Astrocyte of the spinal cord (primary cell): ENCODE results near the gene PRR23C.
A peak's percentile ranks its signal among the peaks of the same experiment; 100 is the strongest.

Experiments
- DNase-seq: peaks from one replicate; pipeline ENCODE4 v3.0.0; 2011; ENCODE audit warnings: low read depth, low spot score
- H3K4me3 ChIP-seq: 2 replicates; pipeline ENCODE4 v1.5.1; 2011; ENCODE audit warnings: low read depth, mild to moderate bottlenecking, low read length, moderate library complexity
- in situ Hi-C: cut with HindIII; loops from 2 replicates; pipeline ENCODE4 v1.10.0; 2017; ENCODE audit warnings: low sequenced_read_pairs
- TF ChIP-seq, protein P1 (sequence below): IDR thresholded peaks from 2 replicates; pipeline ENCODE4 v1.5.1; 2012; ENCODE audit warnings: low read depth, mild to moderate bottlenecking, low read length, inconsistent platforms

Gene PRR23C

DNA sequence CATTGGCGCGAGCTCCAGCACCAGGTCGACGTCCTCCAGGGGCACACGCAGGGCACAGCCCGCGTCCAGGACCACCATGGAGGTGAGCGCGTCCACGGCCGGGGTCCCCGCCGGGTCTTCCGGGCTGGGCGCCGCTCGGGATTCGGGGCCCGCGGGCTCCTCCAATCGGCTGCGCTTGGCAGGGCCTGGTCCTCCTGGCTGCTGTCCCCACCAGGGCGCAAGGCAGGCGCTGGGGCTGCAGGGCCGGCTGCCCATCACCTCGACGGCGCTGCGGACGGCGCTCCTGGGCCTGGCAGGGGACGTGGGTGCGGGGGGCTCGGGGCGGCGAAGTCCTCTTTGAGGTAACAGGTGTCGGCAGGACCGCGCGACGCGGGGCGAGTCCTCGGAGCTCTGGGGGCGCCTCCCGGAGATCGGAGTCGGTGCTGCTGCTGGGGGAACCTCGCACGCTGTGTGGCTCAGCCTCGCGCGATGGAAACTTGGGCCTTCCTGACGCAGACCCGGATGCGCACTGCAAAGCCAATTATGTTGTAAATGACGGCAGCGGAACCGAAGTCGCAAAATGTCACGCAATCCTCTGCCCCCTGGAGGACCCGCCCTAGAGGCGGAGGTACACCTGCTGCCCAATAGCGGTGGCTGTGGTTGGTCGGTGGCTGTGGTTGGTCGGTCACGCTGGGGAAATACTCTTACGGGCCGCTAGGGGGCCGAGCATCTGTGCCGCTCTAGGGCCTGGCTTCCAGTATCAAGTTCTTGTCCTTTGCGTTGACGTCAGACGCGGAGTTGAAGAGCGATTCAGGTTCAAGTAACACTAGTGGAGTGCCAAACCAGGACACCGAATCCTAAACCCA lies at the start of gene PRR23C:
Gene PRR23C (minus strand): TSS at position 527 of the 845 bp plus-strand sequence. CDS start 272 bp downstream, at position 255.
- TF ChIP-seq, protein P1, sequence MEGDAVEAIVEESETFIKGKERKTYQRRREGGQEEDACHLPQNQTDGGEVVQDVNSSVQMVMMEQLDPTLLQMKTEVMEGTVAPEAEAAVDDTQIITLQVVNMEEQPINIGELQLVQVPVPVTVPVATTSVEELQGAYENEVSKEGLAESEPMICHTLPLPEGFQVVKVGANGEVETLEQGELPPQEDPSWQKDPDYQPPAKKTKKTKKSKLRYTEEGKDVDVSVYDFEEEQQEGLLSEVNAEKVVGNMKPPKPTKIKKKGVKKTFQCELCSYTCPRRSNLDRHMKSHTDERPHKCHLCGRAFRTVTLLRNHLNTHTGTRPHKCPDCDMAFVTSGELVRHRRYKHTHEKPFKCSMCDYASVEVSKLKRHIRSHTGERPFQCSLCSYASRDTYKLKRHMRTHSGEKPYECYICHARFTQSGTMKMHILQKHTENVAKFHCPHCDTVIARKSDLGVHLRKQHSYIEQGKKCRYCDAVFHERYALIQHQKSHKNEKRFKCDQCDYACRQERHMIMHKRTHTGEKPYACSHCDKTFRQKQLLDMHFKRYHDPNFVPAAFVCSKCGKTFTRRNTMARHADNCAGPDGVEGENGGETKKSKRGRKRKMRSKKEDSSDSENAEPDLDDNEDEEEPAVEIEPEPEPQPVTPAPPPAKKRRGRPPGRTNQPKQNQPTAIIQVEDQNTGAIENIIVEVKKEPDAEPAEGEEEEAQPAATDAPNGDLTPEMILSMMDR, result peak; percentile 9
- in situ Hi-C loops, result no loop called here
- DNase-seq, result no peak
- H3K4me3 ChIP-seq, result no peak within 1 kb of the TSS

DNA sequence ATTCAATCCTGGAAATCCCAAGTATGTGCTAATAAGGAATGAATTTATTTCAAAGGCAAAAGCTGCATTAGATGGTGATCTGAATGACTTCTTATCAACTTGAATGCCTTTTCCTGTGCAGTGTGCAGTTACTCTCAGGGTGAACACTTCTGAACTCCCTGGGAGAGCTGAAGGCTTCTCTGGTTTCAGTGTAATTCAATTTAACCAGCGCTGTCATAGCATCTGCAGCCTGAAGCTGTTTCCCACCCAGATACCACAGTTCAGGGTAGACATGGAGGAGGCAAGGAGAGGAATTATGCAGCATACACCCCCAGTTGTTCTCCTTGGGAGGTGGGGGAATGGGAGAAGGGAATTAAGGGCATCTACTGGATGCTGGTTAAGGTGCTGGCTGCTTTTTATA lies 49.1 kb upstream of the PRR23C start:
- no peak for DNase-seq
- in situ Hi-C loops, result no loop called here
- TF ChIP-seq, protein P1, result no peak
- H3K4me3 ChIP-seq, result no peak overlapping the region

DNA sequence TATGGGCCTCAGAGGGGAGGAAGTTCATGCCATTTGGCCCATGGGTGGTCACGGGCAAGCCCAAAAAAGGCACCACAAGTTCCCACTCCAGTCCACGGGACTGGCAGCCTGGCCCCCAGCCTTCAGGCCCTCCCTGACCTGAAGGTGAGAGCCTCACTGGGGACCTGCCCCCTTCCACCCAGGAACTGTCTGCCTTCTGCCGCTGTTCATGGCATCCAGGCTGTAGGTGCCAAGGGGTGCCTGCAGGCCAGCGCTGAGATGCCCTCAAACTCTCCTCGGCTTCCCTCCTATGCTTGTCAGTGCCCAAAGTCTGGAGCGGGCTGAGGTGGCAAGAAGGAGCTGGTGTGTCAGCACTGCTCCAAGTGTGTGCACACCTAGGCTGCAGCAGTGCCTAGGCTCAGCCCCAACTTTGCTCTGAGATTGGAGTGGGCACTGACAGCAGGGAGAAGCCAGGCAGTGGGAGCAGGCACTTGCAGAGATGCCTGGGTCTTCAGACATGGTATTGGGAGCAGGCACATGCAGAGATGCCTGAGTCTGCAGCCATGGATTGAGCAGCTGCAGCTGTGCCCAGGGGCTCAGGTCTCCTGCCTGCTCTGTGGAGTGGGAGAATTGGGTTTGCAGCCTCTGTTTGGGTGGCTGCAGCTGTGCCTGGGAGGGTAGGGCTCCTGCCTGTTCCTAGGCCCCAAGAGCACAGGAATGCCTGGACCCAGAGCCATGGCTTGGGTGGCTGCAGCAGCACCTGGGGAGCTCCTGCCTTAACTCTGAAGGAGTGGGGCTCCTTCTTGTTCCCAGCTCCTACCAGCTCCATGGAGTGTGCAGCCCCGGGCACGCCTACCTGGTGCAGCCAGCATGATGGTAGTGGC lies 44.0 kb upstream of the PRR23C start:
- TF ChIP-seq, protein P1, result no peak
- no peak overlapping the region for H3K4me3 ChIP-seq
- no peak for DNase-seq
- in situ Hi-C loops, result no loop called here

DNA sequence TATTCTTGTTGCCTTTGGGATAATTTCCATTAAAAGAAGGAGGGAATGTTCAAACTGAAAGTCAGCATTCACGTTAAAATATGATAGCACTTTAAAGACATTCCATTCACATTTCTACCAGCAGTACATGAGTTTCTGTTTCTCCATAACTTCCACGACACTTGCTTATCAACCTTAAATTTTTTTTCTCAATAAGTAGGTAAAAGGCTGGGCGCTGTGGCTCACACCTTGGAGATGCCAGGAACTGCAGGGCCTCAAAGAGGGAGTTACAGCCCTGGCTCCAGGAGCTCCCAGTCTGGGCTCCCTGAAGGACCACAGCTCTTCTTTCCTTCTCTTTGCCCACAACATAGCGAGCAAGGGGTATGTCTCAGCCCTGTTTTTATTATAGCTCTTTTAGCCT lies 42.9 kb upstream of the PRR23C start:
- DNase-seq, result no peak

DNA sequence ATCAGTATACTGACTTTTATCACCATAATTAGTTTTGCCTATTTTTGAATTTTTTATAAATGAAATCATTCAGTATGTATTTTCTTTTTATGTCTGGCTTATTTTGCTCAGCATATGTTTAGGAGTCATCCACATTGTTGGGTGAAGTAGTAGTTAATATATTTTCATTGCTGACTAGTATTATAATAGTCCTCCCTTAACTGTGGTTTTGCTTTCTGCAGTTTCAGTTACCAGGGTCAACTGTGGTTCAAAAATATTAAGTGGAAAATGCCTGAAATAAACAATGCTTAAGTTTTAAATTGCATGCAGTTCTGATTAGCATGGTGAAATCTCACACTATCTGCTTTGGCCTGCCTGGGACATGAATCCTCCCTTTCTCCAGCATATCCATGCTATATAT lies 39.5 kb upstream of the PRR23C start:
- TF ChIP-seq, protein P1, result no peak
- DNase-seq, result no peak
- in situ Hi-C loops, result no loop called here
- H3K4me3 ChIP-seq, result no peak overlapping the region

More for the DNA sequence above, 42.9 kb upstream of the PRR23C start:
- no peak overlapping the region for H3K4me3 ChIP-seq
- TF ChIP-seq, protein P1, result no peak
- in situ Hi-C loops, result no loop called here

DNA sequence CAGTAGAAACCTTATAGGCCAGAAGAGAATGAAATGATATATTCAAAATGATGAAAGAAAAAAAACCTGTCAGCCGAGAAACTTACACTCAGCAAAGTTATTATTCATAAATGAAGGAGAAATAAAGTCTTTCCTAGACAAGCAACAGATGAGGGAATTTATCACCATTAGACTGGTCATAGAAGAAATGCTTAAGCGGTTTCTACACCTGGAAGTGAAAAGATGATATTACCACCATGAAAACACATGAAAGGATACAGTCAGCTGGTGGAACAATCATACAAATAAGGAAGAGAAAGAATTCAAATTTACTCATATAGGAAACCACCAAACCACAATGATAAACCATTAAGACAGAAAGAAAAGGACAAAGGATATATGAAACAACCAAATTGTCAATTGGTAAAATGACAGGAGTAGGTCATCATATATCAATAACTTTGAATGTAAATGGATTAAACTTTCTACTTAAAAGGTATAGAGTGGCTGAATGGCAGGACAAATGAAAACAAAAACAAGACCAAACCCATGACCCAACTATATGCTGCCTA lies 29.9 kb upstream of the PRR23C start:
- DNase-seq, result no peak
- in situ Hi-C loops, result no loop called here
- TF ChIP-seq, protein P1, result no peak
- no peak overlapping the region for H3K4me3 ChIP-seq
